ENCODE results near the gene RASGEF1C.

DNA sequence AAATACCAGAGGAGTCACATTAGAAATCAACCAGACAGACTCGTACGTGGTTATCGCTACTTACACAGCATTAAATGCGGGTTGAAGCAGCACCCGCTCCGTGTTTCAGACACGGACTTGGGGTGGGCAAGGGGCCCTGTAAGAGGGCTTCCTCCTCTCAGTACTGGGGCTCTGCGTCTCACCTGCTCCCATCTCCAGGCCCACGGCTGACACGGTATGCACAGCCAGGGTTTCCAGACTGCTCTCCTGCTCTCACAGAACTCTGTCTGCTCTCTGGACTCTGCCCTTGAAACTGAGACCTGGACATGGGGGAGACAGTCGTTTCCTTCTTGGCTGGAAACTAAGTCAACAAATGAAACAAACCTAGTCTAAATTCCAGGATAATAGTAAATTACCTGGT lies 24.7 kb upstream of the RASGEF1C start:
- TF ChIP-seq, protein P1, sequence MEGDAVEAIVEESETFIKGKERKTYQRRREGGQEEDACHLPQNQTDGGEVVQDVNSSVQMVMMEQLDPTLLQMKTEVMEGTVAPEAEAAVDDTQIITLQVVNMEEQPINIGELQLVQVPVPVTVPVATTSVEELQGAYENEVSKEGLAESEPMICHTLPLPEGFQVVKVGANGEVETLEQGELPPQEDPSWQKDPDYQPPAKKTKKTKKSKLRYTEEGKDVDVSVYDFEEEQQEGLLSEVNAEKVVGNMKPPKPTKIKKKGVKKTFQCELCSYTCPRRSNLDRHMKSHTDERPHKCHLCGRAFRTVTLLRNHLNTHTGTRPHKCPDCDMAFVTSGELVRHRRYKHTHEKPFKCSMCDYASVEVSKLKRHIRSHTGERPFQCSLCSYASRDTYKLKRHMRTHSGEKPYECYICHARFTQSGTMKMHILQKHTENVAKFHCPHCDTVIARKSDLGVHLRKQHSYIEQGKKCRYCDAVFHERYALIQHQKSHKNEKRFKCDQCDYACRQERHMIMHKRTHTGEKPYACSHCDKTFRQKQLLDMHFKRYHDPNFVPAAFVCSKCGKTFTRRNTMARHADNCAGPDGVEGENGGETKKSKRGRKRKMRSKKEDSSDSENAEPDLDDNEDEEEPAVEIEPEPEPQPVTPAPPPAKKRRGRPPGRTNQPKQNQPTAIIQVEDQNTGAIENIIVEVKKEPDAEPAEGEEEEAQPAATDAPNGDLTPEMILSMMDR (IDR thresholded peaks at IDR 0.05; ENCODE audit: low read depth, low read length), result no peak
- no peak for TF ChIP-seq EZH2phosphoT487 (IDR thresholded peaks at IDR 0.05; ENCODE audit: low read depth)
